Measurements from ENCODE around the gene NFS1.

The NFS1 gene

GRCh38 chr20:35636095-35636494, 63.1 kb downstream of the NFS1 start:
- no peak for FAIRE-seq

DNA sequence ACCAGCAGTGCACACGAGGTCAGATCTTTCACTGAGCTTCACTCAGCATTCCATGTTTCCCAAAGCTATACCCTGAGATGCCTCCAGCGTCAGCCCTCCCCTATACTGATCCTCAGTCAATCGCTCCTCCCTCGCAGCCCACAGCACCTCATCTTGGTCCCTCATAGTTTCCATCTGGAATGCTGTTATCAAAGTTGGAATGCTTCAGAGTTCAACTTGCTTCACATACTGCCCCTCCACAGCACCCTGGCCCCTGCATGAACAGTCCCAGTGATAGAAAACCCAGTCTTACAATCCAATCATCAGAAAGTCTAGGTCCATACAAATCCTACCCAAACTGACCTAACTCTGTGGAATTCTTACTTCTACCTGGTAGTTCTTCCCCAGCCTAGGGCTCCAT, 63.5 kb downstream of the NFS1 start:
- no peak for FAIRE-seq

GRCh38 chr20:35632539-35633115, 66.5 kb downstream of the NFS1 start:
- no peak for FAIRE-seq

GRCh38 chr20:35630636-35631035, 68.5 kb downstream of the NFS1 start:
- FAIRE-seq, result no peak

- no peak for FAIRE-seq
Measured at GRCh38 chr20:35629427-35630145, 69.6 kb downstream of the NFS1 start.

DNA sequence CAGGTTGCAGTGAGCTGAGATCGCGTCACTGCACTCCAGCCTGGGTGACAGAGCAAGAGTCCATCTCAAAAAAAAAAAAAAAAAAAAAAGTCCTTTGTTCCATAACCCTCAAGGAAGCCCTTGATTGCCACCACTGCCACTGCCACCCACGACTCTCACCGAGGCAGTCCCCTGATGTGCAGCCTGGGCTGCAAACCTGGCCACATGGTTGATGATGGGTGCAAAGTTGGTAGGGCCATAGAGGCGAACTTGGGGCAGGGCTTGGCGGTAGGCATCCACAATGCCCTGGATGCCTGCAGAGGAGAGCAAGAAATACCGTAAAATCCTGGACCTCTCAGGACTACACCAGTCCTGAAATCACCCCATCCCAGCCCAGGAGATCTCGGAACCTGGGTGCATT, 72.0 kb downstream of the NFS1 start:
- FAIRE-seq, result no peak

DNA sequence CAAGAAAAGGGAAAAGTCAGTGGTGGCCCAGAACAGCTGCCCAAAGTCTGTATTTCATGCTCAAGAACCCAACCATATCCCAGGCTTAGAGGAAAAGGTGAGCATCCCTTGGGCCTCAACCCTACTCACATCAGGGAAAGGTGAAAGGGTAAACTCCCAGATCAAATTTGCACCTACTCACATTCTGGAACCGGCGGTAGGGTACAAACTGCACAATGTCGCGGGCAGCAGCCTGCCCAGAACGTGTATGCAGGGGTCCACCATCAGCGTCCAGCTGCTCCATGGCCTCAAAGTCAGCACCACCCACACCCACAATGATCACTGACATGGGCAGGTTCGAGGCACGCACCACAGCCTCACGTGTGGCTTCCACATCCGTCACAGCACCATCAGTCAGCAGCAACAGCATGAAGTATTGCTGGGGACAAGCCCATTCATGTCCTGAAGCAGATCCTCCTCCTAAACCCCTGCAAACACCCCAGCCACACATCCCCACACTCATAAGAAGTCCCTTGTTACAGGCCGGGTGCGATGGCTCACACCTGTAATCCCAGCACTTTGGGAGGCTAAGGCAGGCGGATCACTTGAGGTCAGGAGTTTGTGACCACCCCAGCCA, 72.7 kb downstream of the NFS1 start:
- no peak for FAIRE-seq

DNA sequence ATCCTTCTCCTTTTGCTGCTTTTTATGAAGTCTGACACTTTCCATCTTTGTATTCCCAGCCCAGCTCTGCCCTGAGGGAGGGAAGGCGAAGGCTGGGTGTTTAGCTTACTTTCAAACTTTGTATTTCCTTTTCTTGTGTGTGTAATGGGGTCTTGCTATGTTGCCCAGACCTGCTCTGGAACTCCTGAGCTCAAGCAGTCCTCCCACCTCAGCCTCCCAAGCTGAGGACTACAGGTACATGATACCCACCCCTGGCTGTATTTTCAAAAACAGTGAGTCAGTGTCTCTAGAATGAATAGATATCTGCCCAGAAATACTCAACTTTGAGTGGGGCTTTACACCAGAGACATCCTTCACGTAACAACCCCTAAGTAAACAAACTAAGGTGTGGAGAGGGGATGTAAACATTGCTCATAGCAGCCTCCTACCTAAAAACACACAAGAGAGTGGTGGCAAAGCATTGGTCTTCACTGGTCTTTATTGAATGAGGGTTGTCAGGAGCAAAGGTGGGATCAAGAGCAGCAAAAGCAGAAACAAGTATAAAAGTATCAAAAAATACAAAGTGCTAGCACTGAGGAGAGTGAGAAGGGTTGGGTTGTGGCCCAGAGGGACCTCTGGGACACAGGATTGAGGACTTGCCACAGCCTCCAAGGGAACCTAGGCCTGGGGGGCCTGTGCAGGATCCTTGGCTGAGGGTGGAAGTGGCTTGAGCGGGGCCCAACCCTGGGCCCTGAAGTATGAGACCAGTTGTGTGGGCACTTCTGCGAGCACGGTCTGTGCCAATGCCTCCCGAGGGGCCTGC, 73.4 kb downstream of the NFS1 start:
- FAIRE-seq, result no peak

DNA sequence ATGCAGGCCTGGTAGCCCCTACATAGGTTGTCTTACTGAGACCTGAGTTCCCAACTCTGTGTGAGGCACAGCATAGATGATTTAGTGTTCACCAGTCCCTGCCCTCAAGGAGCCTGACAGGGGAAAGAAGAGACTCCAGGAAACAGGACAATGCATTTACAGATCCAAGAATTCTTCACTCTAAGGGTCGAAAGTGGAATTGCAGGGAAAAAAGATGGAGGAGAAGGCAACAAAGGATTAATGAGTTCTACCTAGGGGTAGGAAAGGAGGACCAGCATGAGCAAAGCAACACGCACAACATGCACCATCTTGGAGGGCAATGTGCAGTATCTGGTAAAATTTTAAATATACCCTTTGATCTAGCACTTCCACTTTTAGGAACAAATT, 77.6 kb downstream of the NFS1 start:
- no peak for FAIRE-seq

DNA sequence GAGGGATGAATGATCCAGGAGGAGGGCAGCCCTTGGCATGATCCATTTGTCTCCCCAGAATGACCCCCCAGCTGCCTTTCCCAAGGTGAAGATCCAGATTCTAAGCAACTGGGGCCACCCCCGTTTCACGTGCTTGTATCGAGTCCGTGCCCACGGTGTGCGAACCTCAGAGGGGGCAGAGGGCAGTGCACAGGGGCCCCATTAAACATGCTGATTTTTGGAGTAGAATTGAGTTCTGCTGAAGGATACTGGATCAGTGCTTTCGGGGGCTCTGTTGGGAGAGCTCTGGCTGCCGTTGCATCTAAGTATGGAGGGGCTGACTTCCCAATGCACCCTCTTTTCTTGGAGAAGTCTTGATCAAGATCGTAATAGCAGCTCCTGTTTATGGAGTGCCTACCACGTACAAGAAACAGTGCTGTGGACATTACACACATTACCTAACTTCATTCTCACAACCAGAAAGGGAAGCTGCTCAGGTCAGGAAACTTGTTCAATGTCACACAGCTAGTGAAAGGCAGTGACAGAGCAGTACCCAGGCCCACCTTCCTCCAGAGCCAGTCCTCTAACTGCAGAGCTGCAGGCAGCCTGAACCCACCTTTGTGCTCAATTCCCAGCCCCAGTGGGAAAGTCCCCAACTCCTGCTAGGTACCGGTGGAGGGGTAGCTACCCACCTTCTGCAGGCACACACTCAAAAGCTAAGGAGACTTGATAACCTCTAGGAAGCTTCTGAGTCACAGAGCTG, 78.2 kb downstream of the NFS1 start:
- no peak for FAIRE-seq

DNA sequence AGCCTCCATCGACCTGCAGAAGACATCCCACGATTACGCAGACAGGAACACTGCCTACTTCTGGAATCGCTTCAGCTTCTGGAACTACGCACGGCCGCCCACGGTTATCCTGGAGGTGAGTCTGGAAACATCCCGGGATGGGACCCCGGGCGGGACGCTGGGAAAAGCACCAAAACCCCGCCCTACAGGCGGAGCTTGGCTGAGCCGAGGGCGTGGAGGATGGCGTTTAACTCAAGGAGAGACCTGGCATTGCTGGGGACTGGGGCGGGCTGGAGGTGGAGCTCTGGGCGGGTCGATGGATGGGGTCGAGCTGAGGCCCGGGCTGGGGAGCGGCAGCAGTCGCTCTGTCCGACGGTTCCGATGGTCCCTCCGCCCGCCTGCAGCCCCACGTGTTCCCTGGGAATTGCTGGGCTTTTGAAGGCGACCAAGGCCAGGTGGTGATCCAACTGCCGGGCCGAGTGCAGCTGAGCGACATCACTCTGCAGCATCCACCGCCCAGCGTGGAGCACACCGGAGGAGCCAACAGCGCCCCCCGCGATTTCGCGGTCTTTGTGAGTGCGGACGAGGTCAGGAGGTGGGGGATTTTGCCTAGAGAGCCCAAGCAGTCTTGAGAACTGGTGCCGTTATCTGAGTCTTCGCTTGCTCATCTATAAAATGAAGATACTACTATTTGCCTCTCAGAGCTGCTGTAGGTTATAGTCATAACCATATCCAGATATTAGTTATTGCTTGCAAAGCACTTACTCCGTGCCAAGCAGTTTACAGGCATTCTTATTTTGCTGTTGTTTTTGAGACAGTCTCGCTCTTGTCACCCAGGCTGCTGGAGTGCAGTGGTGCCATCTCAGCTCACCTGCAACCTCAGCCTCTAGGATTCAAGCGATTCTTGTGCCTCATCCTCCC, 79.7 kb downstream of the NFS1 start:
- peak; percentile 55 for FAIRE-seq

DNA sequence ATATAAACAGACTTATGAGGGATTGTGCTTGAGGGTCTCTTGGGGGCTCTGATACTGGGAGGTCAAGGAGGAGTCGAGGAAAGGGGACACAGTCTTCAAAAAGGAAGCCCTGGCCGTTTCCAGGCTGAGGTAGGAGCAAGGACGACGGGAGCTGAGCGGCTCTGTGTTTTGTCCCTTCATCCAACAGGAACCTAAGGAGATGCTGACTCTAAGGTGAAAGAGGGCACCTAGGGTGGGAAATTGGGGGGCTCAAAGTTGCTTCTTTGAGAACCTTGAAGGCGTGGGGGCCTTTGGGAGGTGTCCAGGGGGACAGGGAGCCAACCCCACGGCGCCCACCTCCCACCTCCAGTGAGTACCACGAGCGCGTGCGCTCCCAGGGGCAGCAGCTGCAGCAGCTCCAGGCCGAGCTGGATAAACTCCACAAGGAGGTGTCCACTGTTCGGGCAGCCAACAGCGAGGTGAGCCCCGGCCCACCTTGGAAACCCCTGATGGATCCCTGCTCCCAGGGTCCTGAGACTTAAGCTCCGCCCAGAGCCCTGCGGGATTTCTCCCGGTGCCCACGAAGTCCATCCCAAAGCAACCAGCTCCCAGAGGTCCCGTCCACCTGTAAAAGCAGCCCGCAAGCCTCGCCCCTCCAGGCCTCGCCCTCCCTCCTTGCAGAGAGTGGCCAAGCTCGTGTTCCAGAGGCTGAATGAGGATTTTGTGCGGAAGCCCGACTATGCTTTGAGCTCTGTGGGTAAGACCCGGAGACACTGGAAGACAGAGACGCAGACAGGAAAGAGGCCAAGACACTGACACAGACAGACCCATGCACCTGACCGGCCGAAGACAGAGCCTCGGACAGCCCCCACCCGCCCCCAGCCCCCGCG, 80.7 kb downstream of the NFS1 start:
- FAIRE-seq, result no peak
